ENCODE measurements around the gene UBR1.
"Not testable (repeated sequence)": the region's sequence is repeated elsewhere in the genome, so short reads cannot be mapped to it uniquely, and the experiment has no call there.

Gene UBR1

DNA sequence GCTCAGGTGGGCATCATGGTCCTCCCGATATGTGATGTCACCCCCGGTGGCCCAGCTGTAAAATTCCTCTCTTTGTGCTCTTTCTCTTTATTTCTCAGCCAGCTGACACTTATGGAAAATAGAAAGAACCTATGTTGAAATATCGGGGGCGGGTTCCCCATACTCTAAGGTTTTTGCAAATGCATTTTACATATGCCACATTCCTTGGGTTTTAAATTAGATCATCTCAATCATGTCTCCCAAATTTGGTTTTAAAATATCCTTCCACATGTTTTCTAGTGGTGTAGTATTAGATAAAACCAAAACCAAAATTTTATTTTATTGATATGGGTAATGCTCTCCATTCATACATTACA, 23.1 kb upstream of the UBR1 start:
- TF ChIP-seq CTCF (IDR thresholded peaks at IDR 0.05; ENCODE audit: low read depth, low read length): no peak
- DNase-seq: no peak
- peaks cover 3% of the 10 kb centered on the region; the same call in 1 of the 2 replicates for H3K9me3 ChIP-seq
- H3K4me3 ChIP-seq (ENCODE audit: low read depth, low read length): no peak overlapping the region
- H3K27me3 ChIP-seq: no peaks in the 10 kb centered on the region
- H3K4me1 ChIP-seq: no peaks in the 10 kb centered on the region; the same call in 1 of the 2 replicates
- H3K36me3 ChIP-seq: no peaks in the 10 kb centered on the region

- H3K36me3 ChIP-seq; H3K4me3 ChIP-seq (ENCODE audit: low read depth, low read length); DNase-seq; H3K4me1 ChIP-seq; H3K27me3 ChIP-seq; H3K9me3 ChIP-seq: not testable (repeated sequence)
Observed at GRCh38 chr15:43128174-43128979, 22.5 kb upstream of the UBR1 start.

DNA sequence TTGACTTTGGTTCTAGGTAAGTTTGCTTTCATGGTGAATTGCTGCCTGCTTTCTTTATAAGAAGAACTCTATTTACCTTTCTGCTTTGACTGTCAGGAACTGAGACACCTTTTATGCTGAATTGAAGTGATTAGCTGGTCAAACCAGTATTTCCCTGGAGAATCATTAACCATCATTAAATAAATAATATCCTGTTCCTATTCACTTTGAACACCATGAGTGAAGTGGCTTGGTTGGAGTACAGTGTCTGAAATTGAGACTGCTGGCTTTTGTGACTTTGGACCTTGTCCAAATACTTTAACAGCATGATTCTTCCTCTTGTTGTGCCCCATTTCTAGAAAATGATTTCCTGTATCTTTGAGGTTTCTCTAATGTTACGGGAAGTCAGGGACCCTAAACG, 21.9 kb upstream of the UBR1 start:
- no peak for DNase-seq
- no peak for TF ChIP-seq CTCF (IDR thresholded peaks at IDR 0.05; ENCODE audit: low read depth, low read length)
- peaks cover 3% of the 10 kb centered on the region; the same call in 1 of the 2 replicates for H3K9me3 ChIP-seq
- H3K4me1 ChIP-seq: no peaks in the 10 kb centered on the region; the same call in 1 of the 2 replicates
- H3K27me3 ChIP-seq: no peaks in the 10 kb centered on the region
- H3K36me3 ChIP-seq: no peaks in the 10 kb centered on the region
- no peak overlapping the region for H3K4me3 ChIP-seq (ENCODE audit: low read depth, low read length)

- TF ChIP-seq CTCF (IDR thresholded peaks at IDR 0.05; ENCODE audit: low read depth, low read length): no peak
- DNase-seq: no peak
- Histone ChIP-seq H3K4me3 (ENCODE audit: low read depth, low read length) (no peak overlapping the region), H3K36me3 (no peaks in the 10 kb centered on the region), H3K27me3 (no peaks in the 10 kb centered on the region), H3K4me1 (no peaks in the 10 kb centered on the region), H3K9me3 (peaks cover 3% of the 10 kb centered on the region; the same call in 1 of the 2 replicates)
Observed at GRCh38 chr15:43126356-43126755, 20.5 kb upstream of the UBR1 start.

DNA sequence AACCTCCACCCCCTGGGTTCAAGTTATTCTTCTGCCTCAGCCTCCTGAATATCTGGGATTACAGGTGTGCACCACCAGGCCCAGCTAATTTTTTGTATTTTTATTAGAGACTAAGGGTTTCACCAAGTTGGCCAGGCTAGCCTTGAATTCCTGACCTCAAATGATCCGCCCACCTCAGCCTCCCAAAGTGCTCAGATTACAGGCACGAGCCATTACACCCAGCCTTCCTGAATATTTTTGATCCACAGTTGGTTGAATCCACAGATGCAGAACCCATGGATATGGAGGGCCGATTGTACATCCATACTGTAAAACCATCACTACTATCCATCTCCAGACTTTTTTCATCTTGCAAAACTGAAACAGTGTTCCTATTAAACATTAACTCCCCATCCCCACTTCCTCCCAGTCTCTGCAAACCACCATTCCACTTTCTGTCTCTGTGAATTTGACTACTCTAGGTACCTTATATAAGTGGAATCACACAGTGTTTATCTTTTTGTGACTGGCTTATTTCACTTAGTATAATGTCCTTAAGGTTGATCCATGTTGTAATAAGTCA, 19.3 kb upstream of the UBR1 start:
- H3K4me3 ChIP-seq (ENCODE audit: low read depth, low read length): no peak overlapping the region

GRCh38 chr15:43121863-43122262, 16.0 kb upstream of the UBR1 start:
- Histone ChIP-seq H3K9me3 (no peaks in the 10 kb centered on the region), H3K4me3 (ENCODE audit: low read depth, low read length) (no peak overlapping the region), H3K27me3 (no peaks in the 10 kb centered on the region), H3K4me1 (no peaks in the 10 kb centered on the region; the same call in none of the 2 replicates), H3K36me3 (no peaks in the 10 kb centered on the region)
- TF ChIP-seq CTCF (IDR thresholded peaks at IDR 0.05; ENCODE audit: low read depth, low read length): no peak
- DNase-seq: no peak

More for the DNA sequence above, 19.3 kb upstream of the UBR1 start:
- DNase-seq: no peak
- Histone ChIP-seq H3K27me3 (no peaks in the 10 kb centered on the region), H3K9me3 (peaks cover 3% of the 10 kb centered on the region; the same call in 1 of the 2 replicates), H3K4me1 (no peaks in the 10 kb centered on the region), H3K36me3 (no peaks in the 10 kb centered on the region)
- TF ChIP-seq CTCF (IDR thresholded peaks at IDR 0.05; ENCODE audit: low read depth, low read length): no peak
